ENCODE measurements around the gene TSPAN11. TPM values are rescaled to one million over a fixed set of nuclear protein-coding genes. Genes with fewer than 3 reads are reported as not detected.

TSPAN11 gene
- total and polyA plus RNA-seq, 2 of the 8 experiments (the other 6 are each of a cell fraction or from before 2014, with no cell fraction given), result 3.9 to 8.2 TPM

- Histone ChIP-seq H4K20me1 (replicated peaks in 1 of 2; ENCODE audit: control insufficient read depth in 1 of 2, insufficient read depth in 2 of 2, low read length in 2 of 2) (no peaks in the 10 kb centered on the region), H3K14ac (ENCODE audit: insufficient read length) (no peak overlapping the region), H3K9me3 (ENCODE audit: insufficient read depth in 2 of 2, low read depth in 1 of 2, low read length in 1 of 2) (no peaks in the 10 kb centered on the region), H3K27ac (ENCODE audit: low read depth, low read length) (0 out of 2 replicates have a peak overlapping the region, but pooled peaks have one; percentile 8), H3K18ac (ENCODE audit: extremely low read depth, low read length) (0 out of 2 replicates have a peak overlapping the region, but pooled peaks have one; percentile 51), H2BK20ac (ENCODE audit: low read length) (no peak overlapping the region), H3K23me2 (ENCODE audit: low read depth, low read length) (no peaks in the 10 kb centered on the region; the same call in 1 of the 2 replicates), H2BK5ac (ENCODE audit: low read depth, low read length) (no peak overlapping the region), H3K9ac (replicated peaks in 1 of 4; ENCODE audit: extremely low read depth in 1 of 4, low read depth in 3 of 4, low read length in 3 of 4) (peak overlapping the region in 1 of 4 experiments; percentile 5; a peak in 1 of 7 replicates), H3K79me1 (ENCODE audit: low read depth, low read length) (no peaks in the 10 kb centered on the region), H4K5ac (ENCODE audit: insufficient read length, low read depth, low read length) (no peak overlapping the region), H2BK12ac (ENCODE audit: low read depth, low read length) (no peak overlapping the region), H3K23ac (ENCODE audit: insufficient read length) (no peak overlapping the region), H2BK120ac (replicated peaks; ENCODE audit: low read depth, low read length) (peak overlapping the region; percentile 75), H3K4me1 (replicated peaks in 1 of 4; ENCODE audit: control insufficient read depth in 3 of 4, insufficient read depth in 4 of 4, low read length in 3 of 4) (peaks cover 0 to 4% (median 3%) of the 10 kb centered on the region in 4 experiments; a peak in 4 of 7 replicates), H4K91ac (replicated peaks; ENCODE audit: insufficient read length, low read length) (no peak overlapping the region), H4K8ac (ENCODE audit: extremely low read depth, insufficient read depth, low read length) (no peak overlapping the region), H3K4ac (replicated peaks; ENCODE audit: insufficient read length, low read depth, low read length) (no peak overlapping the region), H3K79me2 (ENCODE audit: control insufficient read depth in 1 of 2, insufficient read depth in 2 of 2, low read length in 2 of 2) (no peaks in the 10 kb centered on the region), H3K56ac (replicated peaks; ENCODE audit: insufficient read length, low read depth, low read length) (no peak overlapping the region), H2AFZ (ENCODE audit: low read length) (peak overlapping the region; percentile 72; the same call in 1 of the 2 replicates), H3K4me3 (ENCODE audit: extremely low read depth in 1 of 4, insufficient read depth in 2 of 4, low read depth in 3 of 4, low read length in 4 of 4) (no peak overlapping the region; a peak in 1 of 8 replicates), H3K27me3 (replicated peaks in 1 of 4; ENCODE audit: control insufficient read depth in 3 of 4, extremely low read depth in 1 of 4, insufficient read depth in 3 of 4, low read length in 3 of 4) (no peaks in the 10 kb centered on the region), H2AK5ac (ENCODE audit: low read depth, low read length) (no peak overlapping the region), H3K36me3 (ENCODE audit: control insufficient read depth in 2 of 4, insufficient read depth in 4 of 4, low read length in 3 of 4) (no peaks in the 10 kb centered on the region), H2BK15ac (ENCODE audit: low read length) (no peak overlapping the region), H3K4me2 (ENCODE audit: insufficient read depth in 1 of 2, low read depth in 2 of 2, low read length in 2 of 2) (peak overlapping the region in 1 of 2 experiments; percentile 1; a peak in 2 of 4 replicates)
- no peak for DNase-seq (ENCODE audit: low read depth in 1 of 2, low spot score in 2 of 2)
- 47% methylated on average over 6 of the region's 6 CpGs; no CpG with 5 or more reads in 1 of the 2 experiments for WGBS, 2 experiments (ENCODE audit: extremely low coverage in 1 of 2, insufficient coverage in 1 of 2, insufficient read length in 1 of 2, insufficient replicate concordance in 2 of 2, low coverage in 1 of 2, low lambda C conversion rate in 2 of 2, missing lambda C conversion rate in 1 of 2)
- POLR2A ChIA-PET (ENCODE audit: partially characterized antibody), result no interaction called here
- FAIRE-seq, result peak; percentile 71
- CTCF ChIA-PET (ENCODE audit: partially characterized antibody), result interaction anchor here (0.6 to 1.9 kb wide), 7 partner anchors 21 to 81 kb away, joined by 3 to 5 read pairs (median 3); partner anchors contain the start of gene TSPAN11
- TF ChIP-seq SRF (IDR thresholded peaks at IDR 0.05; ENCODE audit: low read depth, low read length) (no peak), CEBPB (IDR thresholded peaks at IDR 0.05; ENCODE audit: low read depth, low read length) (no peak), NANOG (IDR thresholded peaks at IDR 0.05; ENCODE audit: insufficient read depth, low read depth, low read length, poor library complexity, severe bottlenecking) (no peak), BACH1 (IDR thresholded peaks at IDR 0.05; ENCODE audit: low read length) (no peak), KDM5A (IDR thresholded peaks at IDR 0.05; ENCODE audit: low read length) (no peak), HDAC6 (IDR thresholded peaks at IDR 0.05; ENCODE audit: low read depth, low read length) (no peak), ASH2L (IDR thresholded peaks at IDR 0.05; ENCODE audit: low read length) (peak; percentile 37), BCL11A (IDR thresholded peaks at IDR 0.05; ENCODE audit: low read depth in 2 of 2, low read length in 2 of 2) (no peak), CTBP2 (IDR thresholded peaks at IDR 0.05; ENCODE audit: borderline replicate concordance, insufficient read depth, insufficient read length, low read length) (no peak), SP1 (IDR thresholded peaks at IDR 0.05; ENCODE audit: low read depth, low read length) (no peak), FOSL1 (IDR thresholded peaks at IDR 0.05; ENCODE audit: insufficient read depth, low read depth, low read length) (no peak), GTF2F1 (IDR thresholded peaks at IDR 0.05; ENCODE audit: borderline replicate concordance, low read depth, low read length) (no peak), POU5F1 (IDR thresholded peaks at IDR 0.05; ENCODE audit: low read depth, low read length) (no peak), CHD1 (IDR thresholded peaks at IDR 0.05; ENCODE audit: low read depth, low read length) (no peak)
These were observed 21.0 kb upstream of the TSPAN11 start for GRCh38 chr12:30905463-30906009.

Data from H1 (cell line).